Hepatocyte (in vitro differentiated cells): ENCODE results near the gene GPER1. TPM values are rescaled to one million over a fixed set of nuclear protein-coding genes. Genes with fewer than 3 reads are reported as not detected.

ENCODE experiments used
- DNase-seq: peaks from one replicate; pipeline ENCODE4 v3.0.0-alpha.2; 2016; ENCODE audit warnings: low spot score
- H2AFZ ChIP-seq: fragments of 200-600 bp; sonication (generic); 2 replicates; pipeline ENCODE4 v1.6.0; 2016; ENCODE audit warnings: antibody characterized with exemption, mild to moderate bottlenecking
- H3K27ac ChIP-seq: fragments of 200-600 bp; sonication (generic); 2 replicates; pipeline ENCODE4 v1.5.1; 2016; ENCODE audit warnings: mild to moderate bottlenecking
- H3K27me3 ChIP-seq: fragments of 200-600 bp; sonication (generic); 2 replicates; pipeline ENCODE4 v1.6.1; 2016
- H3K36me3 ChIP-seq: fragments of 200-600 bp; sonication (generic); replicated peaks from 2 replicates; pipeline ENCODE4 v1.5.1; 2016; ENCODE audit warnings: low read depth; ENCODE audit not compliant: insufficient read depth
- H3K4me1 ChIP-seq: fragments of 200-600 bp; sonication (generic); 2 replicates; pipeline ENCODE4 v1.5.1; 2016; ENCODE audit warnings: mild to moderate bottlenecking, moderate library complexity; ENCODE audit not compliant: insufficient read depth
- H3K4me2 ChIP-seq: fragments of 200-600 bp; sonication (generic); 2 replicates; pipeline ENCODE4 v1.6.0; 2016
- H3K4me3 ChIP-seq: fragments of 200-600 bp; sonication (generic); 2 replicates; pipeline ENCODE4 v1.5.1; 2016; ENCODE audit warnings: mild to moderate bottlenecking
- H3K79me2 ChIP-seq: fragments of 200-600 bp; sonication (generic); 2 replicates; pipeline ENCODE4 v1.6.0; 2017; ENCODE audit warnings: mild to moderate bottlenecking
- H3K9me2 ChIP-seq: fragments of 200-600 bp; sonication (generic); replicated peaks from 2 replicates; pipeline ENCODE4 v1.6.0; 2017; ENCODE audit warnings: mild to moderate bottlenecking; ENCODE audit not compliant: insufficient read depth
- H3K9me3 ChIP-seq: fragments of 200-600 bp; sonication (generic); 2 replicates; pipeline ENCODE4 v1.5.1; 2016; ENCODE audit warnings: low read depth, mild to moderate bottlenecking
- H4K20me1 ChIP-seq: fragments of 200-600 bp; sonication (generic); 2 replicates; pipeline ENCODE4 v1.6.0; 2016; ENCODE audit warnings: mild to moderate bottlenecking; ENCODE audit not compliant: insufficient read depth, poor library complexity, severe bottlenecking
- CTCF ChIP-seq: fragments of 200-600 bp; sonication (generic); IDR thresholded peaks from 2 replicates; pipeline ENCODE4 v1.5.1; 2016; ENCODE audit warnings: antibody characterized with exemption, mild to moderate bottlenecking; ENCODE audit not compliant: poor library complexity
- EZH2 ChIP-seq: fragments of 200-600 bp; sonication (generic); IDR thresholded peaks from 2 replicates; pipeline ENCODE4 v1.6.1; 2016; ENCODE audit warnings: antibody characterized with exemption, mild to moderate bottlenecking, borderline replicate concordance
- EZH2phosphoT487 ChIP-seq: fragments of 200-600 bp; sonication (generic); IDR thresholded peaks from one replicate; pipeline ENCODE4 v1.6.1; 2018; ENCODE audit warnings: antibody characterized with exemption, mild to moderate bottlenecking, low read depth, moderate library complexity; ENCODE audit not compliant: unreplicated experiment, severe bottlenecking
- whole genome bisulfite sequencing: methylation state at CpG from one replicate; pipeline ENCODE4 v1.1.6; 2016; ENCODE audit warnings: low lambda C conversion rate; ENCODE audit errors: missing lambda C conversion rate; 5-methylcytosine and 5-hydroxymethylcytosine counted together
- polyA plus RNA-seq: library from polyadenylated mRNA; unstranded; fragments of >200 nt; fragmentation: Nextera tagmentation; extraction: Ambion mirVana; gene quantifications from 2 replicates; pipeline ENCODE4 v1.2.1, GENCODE V29; 2016
- total RNA-seq: library from RNA; depleted of rRNA; stranded (reverse); fragments of >200 nt; gene quantifications from 2 replicates; pipeline ENCODE4 v1.2.3, GENCODE V29; 2014

The GPER1 gene
- total and polyA plus RNA-seq, 2 experiments from 2014 or later = 4.5 to 11.1 TPM

DNA sequence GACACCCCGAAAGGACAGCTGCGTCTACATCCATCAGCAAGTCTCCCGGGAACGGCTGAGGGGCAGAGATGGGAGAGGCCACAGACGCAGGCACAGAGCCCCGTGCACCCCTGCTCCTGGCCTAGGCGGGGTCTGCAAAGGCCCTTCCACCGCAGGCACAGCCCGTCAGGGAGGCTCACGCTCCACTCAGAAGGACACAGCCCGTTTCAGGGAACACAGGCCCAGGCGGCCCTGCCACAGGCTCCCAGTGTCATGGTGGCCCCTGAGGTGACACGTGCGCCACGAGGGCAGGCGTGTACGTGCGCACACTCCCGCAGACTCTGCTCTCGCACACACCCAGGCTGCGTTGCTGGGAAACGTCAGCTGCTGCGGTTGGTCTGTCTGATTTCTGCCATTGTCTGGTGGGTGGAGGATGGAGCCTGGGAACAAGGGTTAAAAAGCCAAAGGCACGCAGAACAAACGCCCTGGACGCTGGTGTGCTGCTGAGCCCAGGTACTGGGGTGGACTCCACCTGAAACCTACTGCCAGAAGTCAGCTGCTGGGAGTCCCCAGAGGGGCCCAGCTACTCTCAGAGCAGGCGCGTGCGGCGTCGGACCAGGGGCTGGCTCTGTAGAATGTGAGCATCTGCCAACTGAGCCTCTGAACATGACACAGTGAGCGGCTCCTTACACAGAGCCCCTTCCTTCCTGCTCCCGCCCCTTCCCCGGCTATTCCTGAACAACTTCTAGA lies 13.1 kb downstream of the GPER1 start:
- 78% methylated on average over 33 of the region's 34 CpGs for WGBS
- no peak for DNase-seq
- H3K9me2 ChIP-seq = no peaks in the 10 kb centered on the region
- no peak for TF ChIP-seq CTCF
- TF ChIP-seq EZH2phosphoT487 = no peak
- no peak for TF ChIP-seq EZH2
- peaks cover 20% of the 10 kb centered on the region for H3K4me1 ChIP-seq
- no peak overlapping the region for H3K4me2 ChIP-seq
- H3K4me3 ChIP-seq = no peak overlapping the region
- no peak overlapping the region for H2AFZ ChIP-seq
- peaks cover under 1% of the 10 kb centered on the region for H3K79me2 ChIP-seq
- no peaks in the 10 kb centered on the region for H3K27me3 ChIP-seq
- no peaks in the 10 kb centered on the region for H3K9me3 ChIP-seq
- H3K36me3 ChIP-seq = no peaks in the 10 kb centered on the region
- H4K20me1 ChIP-seq = no peaks in the 10 kb centered on the region
- no peak overlapping the region for H3K27ac ChIP-seq

DNA sequence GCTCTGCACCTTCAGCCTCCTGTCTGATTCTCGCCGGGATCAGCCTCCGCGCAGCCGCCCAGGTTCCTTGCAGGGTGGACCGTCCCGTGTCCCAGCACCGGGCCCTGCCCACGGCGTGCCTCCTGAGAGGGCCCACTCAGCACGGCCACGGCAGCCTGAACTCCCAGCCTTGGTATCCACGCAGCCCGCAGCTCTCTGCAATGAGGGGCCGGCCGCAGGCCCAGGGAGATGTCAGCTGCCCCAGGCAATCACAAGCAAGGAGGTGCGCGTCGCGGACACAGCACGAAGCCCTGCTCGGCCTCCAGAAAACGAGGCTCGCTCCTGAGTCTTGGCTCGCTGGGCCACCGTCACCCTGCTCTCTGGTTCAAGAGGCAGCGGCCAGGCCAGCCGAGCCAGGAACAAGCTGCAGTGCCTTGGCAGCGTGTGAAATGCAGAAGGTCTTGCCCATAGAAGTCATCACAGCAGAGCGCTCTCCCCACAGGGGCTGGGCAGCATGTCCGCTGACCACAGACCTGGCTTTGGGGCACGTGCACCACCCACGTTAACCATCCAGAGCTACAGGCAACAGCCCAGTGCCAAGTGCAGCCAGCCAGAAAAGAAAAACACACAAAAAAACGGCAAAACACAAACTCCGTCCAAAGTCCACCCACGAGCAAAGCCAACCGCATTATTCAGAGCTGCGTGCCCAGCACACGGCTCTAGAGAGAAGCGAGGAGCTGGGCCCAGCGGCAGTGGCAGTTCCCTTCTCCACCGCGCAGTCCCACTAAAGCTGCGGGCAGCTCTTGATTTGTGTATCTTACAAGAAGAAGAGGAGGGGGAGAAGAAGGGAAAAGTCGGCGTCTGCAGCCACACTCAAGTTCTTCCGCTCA lies 13.9 kb downstream of the GPER1 start:
- no peak for DNase-seq
- H3K79me2 ChIP-seq = no peaks in the 10 kb centered on the region
- 92% methylated on average over 45 of the region's 47 CpGs for WGBS
- H4K20me1 ChIP-seq = no peaks in the 10 kb centered on the region
- H2AFZ ChIP-seq = no peak overlapping the region
- H3K4me2 ChIP-seq = no peak overlapping the region
- TF ChIP-seq EZH2phosphoT487 = no peak
- no peak for TF ChIP-seq EZH2
- no peak for TF ChIP-seq CTCF
- no peaks in the 10 kb centered on the region for H3K27me3 ChIP-seq
- no peak overlapping the region for H3K4me3 ChIP-seq
- H3K36me3 ChIP-seq = no peaks in the 10 kb centered on the region
- H3K9me3 ChIP-seq = no peaks in the 10 kb centered on the region
- H3K4me1 ChIP-seq = peaks cover 12% of the 10 kb centered on the region
- H3K27ac ChIP-seq = no peak overlapping the region
- H3K9me2 ChIP-seq = no peaks in the 10 kb centered on the region

DNA sequence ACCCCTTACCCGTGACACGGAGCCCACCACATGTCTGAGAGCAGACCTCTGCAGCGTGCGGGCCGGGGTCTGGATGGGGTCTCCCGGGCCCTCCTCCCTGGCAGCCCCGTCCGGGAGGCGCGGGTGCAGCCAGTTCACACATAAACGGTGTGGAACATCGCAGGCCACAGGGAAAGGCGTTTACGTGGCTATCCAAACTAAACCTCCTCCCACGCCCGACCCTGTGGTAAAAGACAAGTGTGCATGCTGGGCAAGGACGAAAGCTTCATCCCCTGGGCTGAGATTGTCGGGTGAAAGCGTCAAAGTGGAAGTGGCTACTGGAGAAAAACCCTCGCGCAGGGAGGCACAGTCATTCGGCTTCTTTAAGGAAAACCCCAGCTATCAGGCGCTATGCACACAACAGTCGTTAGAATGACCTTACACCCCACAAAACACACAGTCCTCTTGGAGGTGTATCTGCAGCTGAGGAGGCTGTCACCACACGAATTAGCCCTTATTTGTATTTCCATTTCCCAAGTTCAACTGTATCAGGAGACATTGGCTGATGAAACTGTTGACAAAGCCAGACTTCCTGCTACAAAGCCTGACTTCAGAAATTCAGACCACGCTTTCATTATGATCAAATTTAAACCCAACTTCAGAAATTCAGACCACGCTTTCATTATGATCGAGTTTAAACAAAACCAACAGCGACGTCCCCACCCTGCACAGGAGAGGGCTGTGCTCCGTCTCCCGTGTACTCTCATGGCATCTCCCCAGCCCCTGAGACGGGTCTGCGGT lies 15.3 kb downstream of the GPER1 start:
- H3K9me3 ChIP-seq = no peaks in the 10 kb centered on the region
- peak; percentile 46 for DNase-seq
- TF ChIP-seq EZH2phosphoT487 (no peak), CTCF (no peak), EZH2 (no peak)
- WGBS = 85% methylated on average over 33 of the region's 34 CpGs
- no peaks in the 10 kb centered on the region for H3K27me3 ChIP-seq
- H3K9me2 ChIP-seq = no peaks in the 10 kb centered on the region
- H3K27ac ChIP-seq = peak overlapping the region; percentile 68
- H3K4me1 ChIP-seq = peaks cover 8% of the 10 kb centered on the region
- no peak overlapping the region for H2AFZ ChIP-seq
- no peaks in the 10 kb centered on the region for H3K79me2 ChIP-seq
- H3K36me3 ChIP-seq = no peaks in the 10 kb centered on the region
- no peak overlapping the region for H3K4me2 ChIP-seq
- no peak overlapping the region for H3K4me3 ChIP-seq
- no peaks in the 10 kb centered on the region for H4K20me1 ChIP-seq
